GM12865 (cell line): ENCODE measurements around the gene DNAH10.

Source experiments
- DNase-seq: peaks from one replicate; pipeline ENCODE4 v3.0.0; 2010; ENCODE audit warnings: low read depth
- H3K4me3 ChIP-seq: 2 replicates; pipeline ENCODE4 v1.5.1; 2011; ENCODE audit warnings: mild to moderate bottlenecking, low read depth, low read length, control low read depth
- CTCF ChIP-seq: IDR thresholded peaks from 2 replicates; pipeline ENCODE4 v1.5.1; 2011; ENCODE audit warnings: low read length, control low read depth, low read depth, inconsistent platforms; ENCODE audit not compliant: insufficient read depth; ENCODE audit errors: missing control alignments

DNAH10 gene

DNA sequence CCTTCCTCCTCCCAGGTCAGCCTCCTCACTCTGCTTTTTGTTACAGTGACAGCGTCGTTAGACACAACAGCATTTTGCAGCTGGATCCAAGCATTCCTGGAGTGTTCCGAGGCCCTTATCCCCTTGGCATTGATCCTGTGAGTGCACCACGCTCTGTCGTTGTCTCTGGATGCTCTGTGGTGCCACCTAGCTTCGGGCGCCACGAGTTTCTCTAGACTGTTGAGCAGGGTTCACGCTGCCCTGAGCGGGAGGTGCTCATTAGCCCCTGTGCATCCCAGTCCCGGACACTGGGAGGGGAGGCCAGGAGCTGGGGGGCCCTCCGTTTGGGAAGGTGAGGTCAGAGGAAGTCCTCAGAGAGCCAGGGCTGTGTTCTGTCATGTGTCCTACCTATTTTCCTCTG is 17.3 kb upstream of the DNAH10 start:
- no peak for DNase-seq
- no peak for TF ChIP-seq CTCF
- H3K4me3 ChIP-seq: no peak overlapping the region

GRCh38 chr12:123747309-123747708 is 14.8 kb upstream of the DNAH10 start:
- no peak overlapping the region for H3K4me3 ChIP-seq
- no peak for TF ChIP-seq CTCF
- no peak for DNase-seq

- no peak for DNase-seq
- H3K4me3 ChIP-seq: no peak overlapping the region
- TF ChIP-seq CTCF: no peak
These were observed 13.9 kb upstream of the DNAH10 start for GRCh38 chr12:123748161-123748560.

GRCh38 chr12:123748661-123749060 is 13.4 kb upstream of the DNAH10 start:
- DNase-seq: no peak
- H3K4me3 ChIP-seq: no peak overlapping the region
- no peak for TF ChIP-seq CTCF

GRCh38 chr12:123749355-123749754 is 12.7 kb upstream of the DNAH10 start:
- no peak for DNase-seq
- TF ChIP-seq CTCF: no peak
- no peak overlapping the region for H3K4me3 ChIP-seq

GRCh38 chr12:123750159-123750656 is 11.9 kb upstream of the DNAH10 start:
- no peak for TF ChIP-seq CTCF
- DNase-seq: no peak

GRCh38 chr12:123752046-123752445 is 10.1 kb upstream of the DNAH10 start:
- DNase-seq: no peak
- H3K4me3 ChIP-seq: no peak overlapping the region
- no peak for TF ChIP-seq CTCF

More at GRCh38 chr12:123750159-123750656, 11.9 kb upstream of the DNAH10 start:
- no peak overlapping the region for H3K4me3 ChIP-seq
